ENCODE results near the gene RBBP5. TPM values are rescaled to one million over a fixed set of nuclear protein-coding genes. Genes with fewer than 3 reads are reported as not detected.

Gene RBBP5
- polyA plus RNA-seq, 1 donor from 2014 or later = 24.2 TPM

GRCh38 chr1:205142102-205142469 is 20.3 kb upstream of the RBBP5 start:
- no peaks in the 10 kb centered on the region for H3K79me2 ChIP-seq (replicated peaks; ENCODE audit: insufficient read depth, low read length)
- TF ChIP-seq MXI1 (conservative IDR thresholded peaks at IDR 0.05; ENCODE audit: poor library complexity, severe bottlenecking) = no peak
- TF ChIP-seq, protein P1, sequence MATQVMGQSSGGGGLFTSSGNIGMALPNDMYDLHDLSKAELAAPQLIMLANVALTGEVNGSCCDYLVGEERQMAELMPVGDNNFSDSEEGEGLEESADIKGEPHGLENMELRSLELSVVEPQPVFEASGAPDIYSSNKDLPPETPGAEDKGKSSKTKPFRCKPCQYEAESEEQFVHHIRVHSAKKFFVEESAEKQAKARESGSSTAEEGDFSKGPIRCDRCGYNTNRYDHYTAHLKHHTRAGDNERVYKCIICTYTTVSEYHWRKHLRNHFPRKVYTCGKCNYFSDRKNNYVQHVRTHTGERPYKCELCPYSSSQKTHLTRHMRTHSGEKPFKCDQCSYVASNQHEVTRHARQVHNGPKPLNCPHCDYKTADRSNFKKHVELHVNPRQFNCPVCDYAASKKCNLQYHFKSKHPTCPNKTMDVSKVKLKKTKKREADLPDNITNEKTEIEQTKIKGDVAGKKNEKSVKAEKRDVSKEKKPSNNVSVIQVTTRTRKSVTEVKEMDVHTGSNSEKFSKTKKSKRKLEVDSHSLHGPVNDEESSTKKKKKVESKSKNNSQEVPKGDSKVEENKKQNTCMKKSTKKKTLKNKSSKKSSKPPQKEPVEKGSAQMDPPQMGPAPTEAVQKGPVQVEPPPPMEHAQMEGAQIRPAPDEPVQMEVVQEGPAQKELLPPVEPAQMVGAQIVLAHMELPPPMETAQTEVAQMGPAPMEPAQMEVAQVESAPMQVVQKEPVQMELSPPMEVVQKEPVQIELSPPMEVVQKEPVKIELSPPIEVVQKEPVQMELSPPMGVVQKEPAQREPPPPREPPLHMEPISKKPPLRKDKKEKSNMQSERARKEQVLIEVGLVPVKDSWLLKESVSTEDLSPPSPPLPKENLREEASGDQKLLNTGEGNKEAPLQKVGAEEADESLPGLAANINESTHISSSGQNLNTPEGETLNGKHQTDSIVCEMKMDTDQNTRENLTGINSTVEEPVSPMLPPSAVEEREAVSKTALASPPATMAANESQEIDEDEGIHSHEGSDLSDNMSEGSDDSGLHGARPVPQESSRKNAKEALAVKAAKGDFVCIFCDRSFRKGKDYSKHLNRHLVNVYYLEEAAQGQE (IDR thresholded peaks at IDR 0.05; ENCODE audit: borderline replicate concordance) = no peak
- TF ChIP-seq RAD21 (conservative IDR thresholded peaks at IDR 0.05) = no peak
- no peak for TF ChIP-seq TAF1 (IDR thresholded peaks at IDR 0.05; ENCODE audit: low read depth)
- no peak for TF ChIP-seq EZH2 (IDR thresholded peaks at IDR 0.05; ENCODE audit: borderline replicate concordance, insufficient read depth, low read length, poor library complexity, severe bottlenecking)
- TF ChIP-seq CTCF (IDR thresholded peaks at IDR 0.05; ENCODE audit: poor library complexity, severe bottlenecking) = no peak
- TF ChIP-seq SMC3 (conservative IDR thresholded peaks at IDR 0.05; ENCODE audit: poor library complexity) = no peak
- TF ChIP-seq POLR2AphosphoS5 (IDR thresholded peaks at IDR 0.05) = no peak
- no peak for TF ChIP-seq EP300 (conservative IDR thresholded peaks at IDR 0.05; ENCODE audit: poor library complexity, severe bottlenecking)
- no peaks in the 10 kb centered on the region for H3K9me3 ChIP-seq (ENCODE audit: low read length)
- no peak overlapping the region for H3K27ac ChIP-seq (ENCODE audit: low read length)
- no peaks in the 10 kb centered on the region for H3K9me2 ChIP-seq (ENCODE audit: insufficient read depth, low read length)
- H2AFZ ChIP-seq (ENCODE audit: low read depth, low read length) = no peak overlapping the region
- no peaks in the 10 kb centered on the region for H3K27me3 ChIP-seq (ENCODE audit: insufficient read depth, low read depth, low read length)
- H3K9ac ChIP-seq (ENCODE audit: low read length) = no peak overlapping the region
- peaks cover 3% of the 10 kb centered on the region for H3K36me3 ChIP-seq (ENCODE audit: insufficient read depth, low read length)
- H3F3A ChIP-seq (ENCODE audit: insufficient read depth, low read length, poor library complexity, severe bottlenecking) = no peaks in the 10 kb centered on the region
- H3K4me3 ChIP-seq (ENCODE audit: low read length) = no peak overlapping the region
- no peak overlapping the region for H3K4me2 ChIP-seq (ENCODE audit: low read length)
- H4K20me1 ChIP-seq (ENCODE audit: insufficient read depth) = no peaks in the 10 kb centered on the region

DNA sequence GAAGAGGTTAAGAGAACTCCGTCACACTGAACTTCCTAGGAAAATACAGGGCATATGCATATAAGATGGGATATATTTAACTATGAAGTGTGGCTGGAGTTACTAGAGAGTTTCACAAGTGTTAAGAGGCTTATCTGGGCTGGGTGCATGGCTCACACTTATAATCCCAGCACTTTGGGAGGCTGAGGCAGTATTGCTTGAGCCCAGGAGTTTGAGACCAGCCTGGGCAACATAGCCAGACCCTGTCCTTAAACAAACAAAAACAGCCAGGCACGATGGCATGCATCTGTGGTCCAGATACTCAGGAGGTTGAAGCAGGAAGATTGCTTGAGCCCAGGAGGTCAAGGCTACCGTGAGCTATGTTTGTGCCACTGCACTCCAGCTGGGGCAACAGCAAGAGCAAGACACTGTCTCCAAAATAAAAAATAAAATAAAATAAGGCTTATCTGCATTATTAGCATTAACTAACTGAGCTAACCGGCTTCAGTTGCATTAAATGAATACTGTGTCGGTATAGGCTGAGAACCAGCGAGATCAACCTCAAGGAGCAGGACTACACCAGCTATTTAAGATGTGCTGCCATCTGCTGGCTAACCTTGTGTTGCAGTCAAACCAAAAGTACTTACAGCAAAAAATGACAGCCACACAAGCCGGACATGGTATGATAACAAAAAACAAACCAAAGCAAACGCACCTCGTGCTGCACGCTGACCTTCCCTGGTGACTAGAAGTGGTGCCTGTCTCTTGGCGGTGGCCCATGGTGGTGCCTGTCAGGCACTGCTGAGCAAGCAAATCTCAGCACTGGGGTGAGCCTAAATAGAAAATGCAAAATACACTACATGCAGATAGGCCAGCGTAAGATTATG is 19.7 kb upstream of the RBBP5 start:
- H3K27me3 ChIP-seq (ENCODE audit: insufficient read depth, low read depth, low read length) = no peaks in the 10 kb centered on the region
- no peaks in the 10 kb centered on the region for H3K79me2 ChIP-seq (replicated peaks; ENCODE audit: insufficient read depth, low read length)
- no peak overlapping the region for H2AFZ ChIP-seq (ENCODE audit: low read depth, low read length)
- H3K9me2 ChIP-seq (ENCODE audit: insufficient read depth, low read length) = no peaks in the 10 kb centered on the region
- H3K27ac ChIP-seq (ENCODE audit: low read length) = no peak overlapping the region
- no peak overlapping the region for H3K9ac ChIP-seq (ENCODE audit: low read length)
- TF ChIP-seq CTCF (IDR thresholded peaks at IDR 0.05; ENCODE audit: poor library complexity, severe bottlenecking) = peak; percentile 87
- TF ChIP-seq SMC3 (conservative IDR thresholded peaks at IDR 0.05; ENCODE audit: poor library complexity) = peak; percentile 83
- peak; percentile 72 for TF ChIP-seq RAD21 (conservative IDR thresholded peaks at IDR 0.05)
- peak; percentile 15 for TF ChIP-seq MXI1 (conservative IDR thresholded peaks at IDR 0.05; ENCODE audit: poor library complexity, severe bottlenecking)
- TF ChIP-seq EP300 (conservative IDR thresholded peaks at IDR 0.05; ENCODE audit: poor library complexity, severe bottlenecking) = no peak
- no peaks in the 10 kb centered on the region for H3K9me3 ChIP-seq (ENCODE audit: low read length)
- H3K4me3 ChIP-seq (ENCODE audit: low read length) = no peak overlapping the region
- no peak overlapping the region for H3K4me2 ChIP-seq (ENCODE audit: low read length)
- no peaks in the 10 kb centered on the region for H3F3A ChIP-seq (ENCODE audit: insufficient read depth, low read length, poor library complexity, severe bottlenecking)
- no peaks in the 10 kb centered on the region for H4K20me1 ChIP-seq (ENCODE audit: insufficient read depth)
- H3K36me3 ChIP-seq (ENCODE audit: insufficient read depth, low read length) = no peaks in the 10 kb centered on the region

All from neural cell (in vitro differentiated cells).